ENCODE data around the gene PIGK.

The PIGK gene

DNA sequence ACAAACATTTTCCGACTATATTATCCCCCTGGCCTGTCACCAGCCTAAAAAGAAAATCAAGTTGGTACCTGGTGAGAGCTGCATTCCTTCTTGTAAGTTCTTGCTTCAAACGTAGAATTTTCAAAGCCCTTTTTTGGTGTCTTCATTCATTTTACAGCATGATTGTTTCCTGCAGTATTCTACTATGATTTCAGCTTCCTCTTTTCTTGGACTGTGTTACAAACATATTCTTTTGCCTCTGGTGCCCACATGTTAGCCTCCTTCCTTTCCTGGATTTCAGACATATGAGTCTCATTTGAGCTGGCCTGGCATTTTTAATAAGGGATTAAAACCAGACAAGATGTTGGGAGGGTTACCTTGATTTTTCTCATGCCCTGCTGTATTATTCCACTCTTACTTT, 142.5 kb downstream of the PIGK start:
- in situ Hi-C loops (cut with MboI; ENCODE audit: low pct_unique_long_range_greater_than_20kb, low sequenced_read_pairs, unreplicated experiment), result no loop called here
- TF ChIP-seq, protein P1, sequence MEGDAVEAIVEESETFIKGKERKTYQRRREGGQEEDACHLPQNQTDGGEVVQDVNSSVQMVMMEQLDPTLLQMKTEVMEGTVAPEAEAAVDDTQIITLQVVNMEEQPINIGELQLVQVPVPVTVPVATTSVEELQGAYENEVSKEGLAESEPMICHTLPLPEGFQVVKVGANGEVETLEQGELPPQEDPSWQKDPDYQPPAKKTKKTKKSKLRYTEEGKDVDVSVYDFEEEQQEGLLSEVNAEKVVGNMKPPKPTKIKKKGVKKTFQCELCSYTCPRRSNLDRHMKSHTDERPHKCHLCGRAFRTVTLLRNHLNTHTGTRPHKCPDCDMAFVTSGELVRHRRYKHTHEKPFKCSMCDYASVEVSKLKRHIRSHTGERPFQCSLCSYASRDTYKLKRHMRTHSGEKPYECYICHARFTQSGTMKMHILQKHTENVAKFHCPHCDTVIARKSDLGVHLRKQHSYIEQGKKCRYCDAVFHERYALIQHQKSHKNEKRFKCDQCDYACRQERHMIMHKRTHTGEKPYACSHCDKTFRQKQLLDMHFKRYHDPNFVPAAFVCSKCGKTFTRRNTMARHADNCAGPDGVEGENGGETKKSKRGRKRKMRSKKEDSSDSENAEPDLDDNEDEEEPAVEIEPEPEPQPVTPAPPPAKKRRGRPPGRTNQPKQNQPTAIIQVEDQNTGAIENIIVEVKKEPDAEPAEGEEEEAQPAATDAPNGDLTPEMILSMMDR (IDR thresholded peaks at IDR 0.05; ENCODE audit: extremely low read depth, insufficient read depth, missing control alignments), result no peak
- no peak for DNase-seq (ENCODE audit: low spot score)

DNA sequence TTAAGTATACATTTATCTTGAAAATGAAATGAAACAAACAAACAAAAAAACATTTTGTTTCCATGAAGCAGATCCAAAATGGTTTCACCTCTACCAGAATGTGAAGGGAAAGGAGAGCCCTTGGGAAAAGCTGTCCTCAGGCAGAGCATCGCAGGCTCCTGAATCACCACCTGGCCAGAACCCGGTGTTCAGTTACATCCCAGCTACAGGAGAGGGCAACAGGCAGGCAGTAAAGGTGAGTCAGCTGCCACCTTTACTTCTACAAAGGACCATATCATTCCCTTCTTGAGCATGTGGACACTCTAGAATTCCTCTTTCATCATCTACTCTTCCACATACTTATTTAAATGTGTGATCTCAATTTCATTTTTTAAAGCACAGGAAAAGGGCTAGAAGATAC, 151.2 kb downstream of the PIGK start:
- TF ChIP-seq, protein P1 (IDR thresholded peaks at IDR 0.05; ENCODE audit: extremely low read depth, insufficient read depth, missing control alignments), result no peak
- in situ Hi-C loops (cut with MboI; ENCODE audit: low pct_unique_long_range_greater_than_20kb, low sequenced_read_pairs, unreplicated experiment), result no loop called here
- no peak for DNase-seq (ENCODE audit: low spot score)

DNA sequence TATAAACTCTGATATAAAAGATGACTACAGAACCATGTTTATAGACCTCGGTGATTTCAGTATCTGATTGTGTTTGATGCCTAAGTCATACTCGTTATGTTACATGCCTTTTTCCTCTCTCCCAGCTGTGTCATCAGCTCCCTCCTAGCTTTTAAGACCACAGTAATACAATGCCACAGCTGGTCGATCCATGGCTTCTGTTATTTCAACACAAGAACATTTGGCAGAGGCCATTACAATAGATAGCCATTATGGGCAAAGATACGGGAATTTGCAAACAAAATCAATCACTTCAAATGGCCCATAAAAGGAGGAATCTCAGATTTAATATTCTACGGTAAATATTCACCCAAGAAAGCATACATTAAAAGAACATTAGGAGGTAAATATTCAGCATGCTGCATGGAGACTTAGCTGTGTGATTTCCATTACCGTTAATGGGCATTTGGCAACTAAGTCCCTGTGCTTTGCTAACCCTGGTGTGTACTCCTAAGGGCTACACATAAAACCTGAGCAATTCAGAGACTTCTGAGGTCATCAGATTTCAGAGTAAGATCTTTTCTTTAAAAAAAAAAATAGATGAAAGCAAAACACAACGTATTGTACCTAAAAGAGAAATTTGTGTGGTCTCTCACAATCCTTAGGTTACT, 153.4 kb downstream of the PIGK start:
- no peak for DNase-seq (ENCODE audit: low spot score)
- TF ChIP-seq, protein P1 (IDR thresholded peaks at IDR 0.05; ENCODE audit: extremely low read depth, insufficient read depth, missing control alignments), result no peak
- in situ Hi-C loops (cut with MboI; ENCODE audit: low pct_unique_long_range_greater_than_20kb, low sequenced_read_pairs, unreplicated experiment), result no loop called here

DNA sequence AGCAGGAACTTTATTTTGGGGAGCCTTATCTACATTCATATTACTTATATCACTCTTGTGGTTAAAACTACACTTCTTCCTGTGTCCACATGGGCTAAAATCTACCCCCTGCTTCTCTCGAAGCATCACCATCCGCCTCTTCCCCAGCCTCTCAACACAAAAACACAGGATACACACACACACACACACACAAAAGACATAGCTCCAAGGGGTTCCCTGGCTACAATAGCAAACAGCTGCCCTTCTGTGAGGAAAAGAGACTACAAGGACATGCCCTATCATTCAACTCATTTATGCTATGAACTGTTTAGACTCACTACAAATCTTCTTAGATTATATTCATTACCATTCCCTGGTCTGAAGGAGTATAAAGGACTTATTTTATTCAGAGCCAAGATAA, 155.0 kb downstream of the PIGK start:
- in situ Hi-C loops (cut with MboI; ENCODE audit: low pct_unique_long_range_greater_than_20kb, low sequenced_read_pairs, unreplicated experiment), result no loop called here
- DNase-seq (ENCODE audit: low spot score), result no peak

DNA sequence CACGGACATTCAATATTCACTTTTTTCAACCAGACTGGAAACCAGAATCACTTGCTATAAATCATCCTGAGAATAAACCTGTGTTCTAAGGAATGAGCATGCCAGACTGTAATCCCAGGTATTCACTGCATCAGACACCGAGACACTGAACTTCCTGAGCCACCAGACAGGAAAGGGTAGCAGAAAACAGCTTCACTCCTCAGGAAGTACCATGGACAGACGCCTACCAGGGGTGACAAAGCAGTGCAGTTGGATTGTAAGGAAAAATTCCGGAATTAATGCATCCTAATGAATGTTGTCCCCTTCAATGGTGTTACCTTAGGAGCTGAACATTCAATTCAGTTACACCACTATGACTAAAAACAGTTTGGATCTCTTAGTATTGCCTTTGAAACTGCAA, 156.1 kb downstream of the PIGK start:
- DNase-seq (ENCODE audit: low spot score), result no peak
- in situ Hi-C loops (cut with MboI; ENCODE audit: low pct_unique_long_range_greater_than_20kb, low sequenced_read_pairs, unreplicated experiment), result no loop called here
- TF ChIP-seq, protein P1 (IDR thresholded peaks at IDR 0.05; ENCODE audit: extremely low read depth, insufficient read depth, missing control alignments), result no peak

More for the DNA sequence above, 155.0 kb downstream of the PIGK start:
- TF ChIP-seq, protein P1 (IDR thresholded peaks at IDR 0.05; ENCODE audit: extremely low read depth, insufficient read depth, missing control alignments), result no peak

DNA sequence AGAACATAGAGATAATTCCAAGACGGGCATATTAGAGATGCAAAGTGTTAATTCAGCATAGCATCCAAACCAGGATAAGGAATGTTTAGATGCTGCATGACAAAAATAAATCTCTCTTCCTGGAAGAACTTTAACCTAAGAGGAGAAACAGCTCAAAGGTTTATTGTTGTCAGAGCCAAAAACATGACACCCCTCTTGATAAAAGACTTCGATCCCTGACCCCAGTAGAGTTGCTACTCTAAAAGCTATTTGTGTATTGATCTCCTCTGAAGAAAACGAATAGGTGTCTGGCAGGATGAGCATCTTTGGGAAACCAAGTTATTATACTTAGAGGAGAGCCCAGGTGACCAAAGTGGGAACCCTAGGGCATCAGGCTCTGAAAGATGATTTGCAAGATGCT, 158.1 kb downstream of the PIGK start:
- in situ Hi-C loops (cut with MboI; ENCODE audit: low pct_unique_long_range_greater_than_20kb, low sequenced_read_pairs, unreplicated experiment), result no loop called here
- TF ChIP-seq, protein P1 (IDR thresholded peaks at IDR 0.05; ENCODE audit: extremely low read depth, insufficient read depth, missing control alignments), result no peak
- DNase-seq (ENCODE audit: low spot score), result no peak

Measured in GM13977 (cell line).